DLD1 (cell line): ENCODE results near the gene MAD2L2.

Experiments used
- in situ Hi-C: cut with HindIII; loops from 2 replicates; pipeline ENCODE4 v1.10.0; 2017; ENCODE audit warnings: low sequenced_read_pairs

The MAD2L2 gene

GRCh38 chr1:11640101-11640500 lies 40.8 kb downstream of the MAD2L2 start:
- in situ Hi-C loops: no loop called here

GRCh38 chr1:11639372-11639771 lies 41.6 kb downstream of the MAD2L2 start:
- in situ Hi-C loops: no loop called here

DNA sequence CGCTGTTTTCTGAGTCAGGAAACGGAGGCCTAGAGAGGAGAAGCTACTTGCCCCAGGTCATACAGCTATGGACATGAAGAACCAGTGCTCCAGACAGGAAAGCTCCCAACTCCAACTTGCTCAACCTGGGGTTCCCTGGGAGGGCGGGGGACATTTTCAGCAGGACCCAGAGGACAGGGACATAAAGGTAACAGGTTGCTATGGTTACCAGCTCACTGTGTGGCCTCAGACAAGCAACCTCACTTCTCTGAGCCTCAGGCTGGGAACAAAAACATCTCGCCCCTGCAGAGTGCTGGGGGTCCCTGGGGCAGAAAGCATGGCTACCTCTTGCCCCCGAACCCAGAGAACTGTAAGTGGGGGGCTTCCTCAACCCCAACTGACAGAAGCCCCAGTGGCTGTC lies 42.8 kb downstream of the MAD2L2 start:
- in situ Hi-C loops: no loop called here

GRCh38 chr1:11634365-11635192 lies 46.4 kb downstream of the MAD2L2 start:
- in situ Hi-C loops: no loop called here

DNA sequence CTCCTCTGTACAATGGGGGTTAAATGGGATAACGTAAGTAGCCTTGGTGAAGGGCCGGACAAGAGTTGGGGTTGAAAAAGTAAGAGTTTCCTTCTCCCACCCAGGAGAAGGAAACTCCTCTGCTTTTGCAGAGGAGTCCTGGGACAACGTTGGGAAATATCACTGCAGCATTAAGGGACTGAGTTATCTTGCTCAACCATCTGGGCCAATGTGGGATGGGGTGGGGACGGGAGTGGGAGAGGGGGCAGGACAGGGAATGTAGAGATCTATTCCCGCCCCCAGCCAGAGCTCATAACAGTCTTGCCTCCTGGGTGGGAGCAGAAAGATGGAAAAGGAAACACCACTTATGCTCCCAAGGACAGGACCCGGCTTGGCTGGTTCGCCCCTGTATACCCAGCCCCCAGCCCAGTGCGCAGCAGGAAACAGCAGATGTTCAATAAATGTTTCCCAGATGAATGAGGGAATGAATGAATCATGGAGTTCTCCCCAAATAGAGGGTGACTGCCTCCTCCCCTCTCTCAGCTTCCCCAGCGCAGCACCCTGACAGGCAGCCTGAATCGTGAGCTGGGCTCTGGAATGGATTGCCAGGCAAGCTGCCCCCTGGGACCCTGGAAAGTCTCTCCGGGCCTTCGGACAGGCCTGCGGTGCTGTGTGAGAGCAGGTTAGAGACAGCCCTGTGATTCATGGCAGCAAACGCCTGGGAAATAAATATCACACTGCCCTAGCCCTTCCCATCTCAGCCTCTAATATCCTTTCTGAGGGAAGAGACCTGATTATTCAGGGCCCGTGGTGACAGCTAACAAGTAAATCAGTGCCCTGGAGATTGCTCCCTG lies 51.5 kb downstream of the MAD2L2 start:
- in situ Hi-C loops: no loop called here

GRCh38 chr1:11628767-11629166 lies 52.2 kb downstream of the MAD2L2 start:
- in situ Hi-C loops: no loop called here

- in situ Hi-C loops: no loop called here
Observed at GRCh38 chr1:11626551-11626950, 54.4 kb downstream of the MAD2L2 start.
